ENCODE measurements around the gene LPCAT1.

GRCh38 chr5:1521671-1522600 lies 1.8 kb downstream of the LPCAT1 start:
- TF ChIP-seq REST (IDR thresholded peaks at IDR 0.05; ENCODE audit: unreplicated experiment), result no peak
- TF ChIP-seq CTCF (conservative IDR thresholded peaks at IDR 0.05; ENCODE audit: low read depth in 2 of 2), result no peak
- no peak for TF ChIP-seq EZH2 (IDR thresholded peaks at IDR 0.05; ENCODE audit: low read depth, unreplicated experiment)
- TF ChIP-seq POLR2AphosphoS5 (IDR thresholded peaks at IDR 0.05; ENCODE audit: low read depth), result peak; percentile 25; the same call in 1 of the 2 replicates
- no peak for TF ChIP-seq CREB1 (CRISPR knock-in tag; IDR thresholded peaks at IDR 0.05; ENCODE audit: low read depth)
- TF ChIP-seq EZH2phosphoT487 (IDR thresholded peaks at IDR 0.05; ENCODE audit: unreplicated experiment), result no peak
- TF ChIP-seq ZNF331 (CRISPR knock-in tag; IDR thresholded peaks at IDR 0.05; ENCODE audit: low read depth), result no peak
- TF ChIP-seq JUNB (IDR thresholded peaks at IDR 0.05; ENCODE audit: unreplicated experiment), result no peak
- no peak for TF ChIP-seq NANOG (IDR thresholded peaks at IDR 0.05; ENCODE audit: borderline replicate concordance)
- no peak for TF ChIP-seq ETS1 (IDR thresholded peaks at IDR 0.05)

All from GM23338 (cell line).